Fibroblast of lung (primary cell): ENCODE data around the gene GHRL.

Experiments used
- CTCF ChIP-seq, 2 donors: IDR thresholded peaks in 1 of 2; conservative IDR thresholded peaks in 1 of 2; 1 replicate in 1 of 2; 2 replicates in 1 of 2; pipeline ENCODE4 v1.5.1; 2011 to 2012; ENCODE audit warnings: low read length in 2 of 2, control low read depth in 1 of 2, inconsistent platforms in 1 of 2, low read depth in 1 of 2, mild to moderate bottlenecking in 1 of 2
- EZH2 ChIP-seq: IDR thresholded peaks from 2 replicates; pipeline ENCODE4 v1.5.1; 2012; ENCODE audit warnings: low read length, control low read depth, mild to moderate bottlenecking; ENCODE audit errors: missing control alignments

GRCh38 chr3:10335871-10336622 is 43.3 kb upstream of the GHRL start:
- no peak for TF ChIP-seq CTCF (conservative IDR thresholded peaks at IDR 0.05 in 1 of 2, IDR thresholded peaks at IDR 0.05 in 1 of 2; ENCODE audit: low read depth in 1 of 2, low read length in 2 of 2)
- no peak for TF ChIP-seq EZH2
